ENCODE measurements around the gene BSPRY.

BSPRY gene

DNA sequence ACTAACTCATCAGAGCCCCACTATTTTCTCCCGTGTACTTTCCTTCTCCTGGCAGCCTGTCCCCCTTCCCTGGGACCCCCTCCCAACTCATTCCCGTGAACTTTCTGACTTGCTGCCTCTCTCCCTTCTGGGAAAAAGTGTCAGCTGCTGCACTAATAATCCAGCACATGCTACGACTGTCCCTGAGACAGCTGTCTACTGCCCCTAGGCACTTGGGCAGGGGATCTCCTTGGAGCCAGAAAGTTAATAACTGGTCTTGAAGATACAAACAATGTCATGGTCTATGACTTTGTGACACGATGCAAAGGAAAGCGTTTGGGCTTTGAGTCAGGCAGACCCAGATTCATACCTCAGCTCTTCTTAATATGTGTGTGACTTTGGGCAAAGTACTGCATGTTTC lies 36.1 kb upstream of the BSPRY start:
- Histone ChIP-seq H3K9ac (ENCODE audit: low read depth, low read length) (no peak overlapping the region), H3K27me3 (ENCODE audit: insufficient read depth, low read length, poor library complexity) (no peaks in the 10 kb centered on the region), H3K9me3 (ENCODE audit: insufficient read depth, low read length, severe bottlenecking) (no peaks in the 10 kb centered on the region), H3K4me1 (ENCODE audit: insufficient read depth, low read length) (no peaks in the 10 kb centered on the region), H3K4me2 (ENCODE audit: insufficient read depth, low read length) (no peak overlapping the region), H2AFZ (ENCODE audit: low read depth, low read length) (no peak overlapping the region), H3K79me2 (ENCODE audit: insufficient read depth, low read length) (no peaks in the 10 kb centered on the region), H3K4me3 (ENCODE audit: low read depth in 1 of 2, low read length in 2 of 2) (no peak overlapping the region), H4K20me1 (ENCODE audit: insufficient read depth, low read length) (no peaks in the 10 kb centered on the region), H3K27ac (ENCODE audit: low read length) (no peak overlapping the region), H3K36me3 (ENCODE audit: insufficient read depth, low read length) (no peaks in the 10 kb centered on the region)
- TF ChIP-seq, protein P1, sequence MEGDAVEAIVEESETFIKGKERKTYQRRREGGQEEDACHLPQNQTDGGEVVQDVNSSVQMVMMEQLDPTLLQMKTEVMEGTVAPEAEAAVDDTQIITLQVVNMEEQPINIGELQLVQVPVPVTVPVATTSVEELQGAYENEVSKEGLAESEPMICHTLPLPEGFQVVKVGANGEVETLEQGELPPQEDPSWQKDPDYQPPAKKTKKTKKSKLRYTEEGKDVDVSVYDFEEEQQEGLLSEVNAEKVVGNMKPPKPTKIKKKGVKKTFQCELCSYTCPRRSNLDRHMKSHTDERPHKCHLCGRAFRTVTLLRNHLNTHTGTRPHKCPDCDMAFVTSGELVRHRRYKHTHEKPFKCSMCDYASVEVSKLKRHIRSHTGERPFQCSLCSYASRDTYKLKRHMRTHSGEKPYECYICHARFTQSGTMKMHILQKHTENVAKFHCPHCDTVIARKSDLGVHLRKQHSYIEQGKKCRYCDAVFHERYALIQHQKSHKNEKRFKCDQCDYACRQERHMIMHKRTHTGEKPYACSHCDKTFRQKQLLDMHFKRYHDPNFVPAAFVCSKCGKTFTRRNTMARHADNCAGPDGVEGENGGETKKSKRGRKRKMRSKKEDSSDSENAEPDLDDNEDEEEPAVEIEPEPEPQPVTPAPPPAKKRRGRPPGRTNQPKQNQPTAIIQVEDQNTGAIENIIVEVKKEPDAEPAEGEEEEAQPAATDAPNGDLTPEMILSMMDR (IDR thresholded peaks at IDR 0.05; ENCODE audit: borderline replicate concordance, extremely low read depth, low read length, poor library complexity, severe bottlenecking), result no peak
- TF ChIP-seq EZH2 (IDR thresholded peaks at IDR 0.05; ENCODE audit: borderline replicate concordance, low read depth, low read length, severe bottlenecking), result no peak
- DNase-seq (no peak), ATAC-seq (ENCODE audit: insufficient read depth, low read depth) (no peak)

DNA sequence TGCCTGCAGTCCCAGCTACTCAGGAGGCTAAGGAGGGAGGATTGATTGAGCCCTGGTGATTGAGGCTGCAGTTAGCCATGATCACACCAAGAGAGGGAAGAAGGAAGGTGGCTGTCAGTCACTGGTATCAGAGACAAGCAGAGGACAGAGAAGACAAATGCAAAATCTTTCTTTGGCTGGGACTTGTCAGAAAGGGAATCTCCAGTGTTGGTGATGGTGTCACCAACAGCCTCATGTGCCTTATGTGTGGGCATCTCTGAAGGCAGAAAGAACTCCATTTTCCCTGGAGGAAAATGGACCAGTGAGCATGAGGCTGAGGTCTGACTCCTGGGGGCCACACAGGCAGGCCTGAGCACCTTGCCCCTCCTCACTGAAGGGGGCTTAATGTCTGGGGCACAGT lies 34.1 kb upstream of the BSPRY start:
- Histone ChIP-seq H3K4me3 (ENCODE audit: low read depth in 1 of 2, low read length in 2 of 2) (no peak overlapping the region), H3K9me3 (ENCODE audit: insufficient read depth, low read length, severe bottlenecking) (no peaks in the 10 kb centered on the region), H3K27ac (ENCODE audit: low read length) (no peak overlapping the region), H3K36me3 (ENCODE audit: insufficient read depth, low read length) (no peaks in the 10 kb centered on the region), H3K27me3 (ENCODE audit: insufficient read depth, low read length, poor library complexity) (no peaks in the 10 kb centered on the region), H2AFZ (ENCODE audit: low read depth, low read length) (no peak overlapping the region), H4K20me1 (ENCODE audit: insufficient read depth, low read length) (no peaks in the 10 kb centered on the region), H3K4me2 (ENCODE audit: insufficient read depth, low read length) (no peak overlapping the region), H3K4me1 (ENCODE audit: insufficient read depth, low read length) (no peaks in the 10 kb centered on the region), H3K79me2 (ENCODE audit: insufficient read depth, low read length) (no peaks in the 10 kb centered on the region), H3K9ac (ENCODE audit: low read depth, low read length) (no peak overlapping the region)
- no peak for ATAC-seq (ENCODE audit: insufficient read depth, low read depth)
- no peak for TF ChIP-seq EZH2 (IDR thresholded peaks at IDR 0.05; ENCODE audit: borderline replicate concordance, low read depth, low read length, severe bottlenecking)
- TF ChIP-seq, protein P1 (IDR thresholded peaks at IDR 0.05; ENCODE audit: borderline replicate concordance, extremely low read depth, low read length, poor library complexity, severe bottlenecking), result no peak
- DNase-seq, result no peak

DNA sequence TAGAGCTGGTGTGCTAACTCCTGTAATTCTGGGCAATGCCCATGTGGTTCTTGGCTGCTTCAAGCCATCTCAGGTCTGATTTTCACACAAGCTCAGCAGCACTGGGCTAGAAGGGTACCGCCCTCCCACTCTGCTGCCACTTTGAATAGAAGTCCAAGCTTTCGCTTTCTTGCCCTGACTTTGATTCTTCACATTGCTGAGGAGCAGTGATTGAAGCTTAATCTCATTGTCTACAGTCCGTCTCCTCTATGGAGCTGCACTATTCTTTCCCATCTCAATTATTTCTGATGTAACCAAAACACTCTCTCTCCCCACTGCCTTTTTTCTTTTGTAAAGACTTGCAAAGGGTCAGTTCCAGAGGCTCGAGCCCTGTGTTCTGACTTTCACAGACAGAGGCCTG lies 33.3 kb upstream of the BSPRY start:
- Histone ChIP-seq H3K79me2 (ENCODE audit: insufficient read depth, low read length) (no peaks in the 10 kb centered on the region), H3K4me3 (ENCODE audit: low read depth in 1 of 2, low read length in 2 of 2) (no peak overlapping the region), H3K9me3 (ENCODE audit: insufficient read depth, low read length, severe bottlenecking) (no peaks in the 10 kb centered on the region), H3K27me3 (ENCODE audit: insufficient read depth, low read length, poor library complexity) (no peaks in the 10 kb centered on the region), H4K20me1 (ENCODE audit: insufficient read depth, low read length) (no peaks in the 10 kb centered on the region), H3K9ac (ENCODE audit: low read depth, low read length) (no peak overlapping the region), H3K4me1 (ENCODE audit: insufficient read depth, low read length) (no peaks in the 10 kb centered on the region), H3K4me2 (ENCODE audit: insufficient read depth, low read length) (no peak overlapping the region), H3K27ac (ENCODE audit: low read length) (no peak overlapping the region), H3K36me3 (ENCODE audit: insufficient read depth, low read length) (no peaks in the 10 kb centered on the region), H2AFZ (ENCODE audit: low read depth, low read length) (no peak overlapping the region)
- TF ChIP-seq, protein P1 (IDR thresholded peaks at IDR 0.05; ENCODE audit: borderline replicate concordance, extremely low read depth, low read length, poor library complexity, severe bottlenecking), result no peak
- TF ChIP-seq EZH2 (IDR thresholded peaks at IDR 0.05; ENCODE audit: borderline replicate concordance, low read depth, low read length, severe bottlenecking), result no peak
- DNase-seq (no peak), ATAC-seq (ENCODE audit: insufficient read depth, low read depth) (no peak)

DNA sequence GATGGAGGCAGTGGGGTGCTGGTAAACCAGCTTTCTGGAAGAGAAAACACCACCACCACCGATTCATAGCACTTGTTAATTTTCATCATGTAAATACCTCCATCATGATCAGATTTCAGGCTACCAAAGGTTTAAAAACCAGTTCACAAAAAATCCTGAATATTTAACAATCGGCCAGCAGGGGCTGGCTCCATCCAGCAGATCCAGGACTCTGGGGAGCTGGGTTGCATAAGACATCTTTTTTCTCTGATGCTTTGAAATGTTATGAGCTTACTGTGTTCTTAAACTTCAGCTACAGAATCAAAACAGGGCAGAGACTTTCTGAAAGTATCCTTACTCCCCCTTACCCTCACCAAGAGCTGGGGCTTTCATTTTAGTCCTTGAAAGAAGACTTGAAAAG lies 31.6 kb upstream of the BSPRY start:
- H4K20me1 ChIP-seq (ENCODE audit: insufficient read depth, low read length), result no peaks in the 10 kb centered on the region

More for the DNA sequence above, 31.6 kb upstream of the BSPRY start:
- Histone ChIP-seq H3K9ac (ENCODE audit: low read depth, low read length) (no peak overlapping the region), H3K9me3 (ENCODE audit: insufficient read depth, low read length, severe bottlenecking) (no peaks in the 10 kb centered on the region), H2AFZ (ENCODE audit: low read depth, low read length) (no peak overlapping the region), H3K36me3 (ENCODE audit: insufficient read depth, low read length) (no peaks in the 10 kb centered on the region), H3K27ac (ENCODE audit: low read length) (no peak overlapping the region), H3K27me3 (ENCODE audit: insufficient read depth, low read length, poor library complexity) (no peaks in the 10 kb centered on the region), H3K79me2 (ENCODE audit: insufficient read depth, low read length) (no peaks in the 10 kb centered on the region), H3K4me1 (ENCODE audit: insufficient read depth, low read length) (no peaks in the 10 kb centered on the region), H3K4me2 (ENCODE audit: insufficient read depth, low read length) (no peak overlapping the region), H3K4me3 (ENCODE audit: low read depth in 1 of 2, low read length in 2 of 2) (no peak overlapping the region)
- DNase-seq (no peak), ATAC-seq (ENCODE audit: insufficient read depth, low read depth) (no peak)
- no peak for TF ChIP-seq EZH2 (IDR thresholded peaks at IDR 0.05; ENCODE audit: borderline replicate concordance, low read depth, low read length, severe bottlenecking)
- TF ChIP-seq, protein P1 (IDR thresholded peaks at IDR 0.05; ENCODE audit: borderline replicate concordance, extremely low read depth, low read length, poor library complexity, severe bottlenecking), result no peak

Data from DND-41 (cell line).